GM18951 (cell line): ENCODE measurements around the gene C2CD4C.

Experiments used
- POLR2A ChIP-seq: IDR thresholded peaks from 4 replicates; pipeline ENCODE4 v1.6.1; 2011; ENCODE audit warnings: mild to moderate bottlenecking; ENCODE audit not compliant: insufficient read length, insufficient read depth; ENCODE audit errors: extremely low read depth
- in situ Hi-C: fragments of 300-500 bp; cut with MboI; formaldehyde crosslinking; loops from one replicate; pipeline ENCODE4 v1.12.0; 2022; ENCODE audit warnings: low sequenced_read_pairs, mixed read lengths, inconsistent platforms; ENCODE audit not compliant: unreplicated experiment

C2CD4C gene

DNA sequence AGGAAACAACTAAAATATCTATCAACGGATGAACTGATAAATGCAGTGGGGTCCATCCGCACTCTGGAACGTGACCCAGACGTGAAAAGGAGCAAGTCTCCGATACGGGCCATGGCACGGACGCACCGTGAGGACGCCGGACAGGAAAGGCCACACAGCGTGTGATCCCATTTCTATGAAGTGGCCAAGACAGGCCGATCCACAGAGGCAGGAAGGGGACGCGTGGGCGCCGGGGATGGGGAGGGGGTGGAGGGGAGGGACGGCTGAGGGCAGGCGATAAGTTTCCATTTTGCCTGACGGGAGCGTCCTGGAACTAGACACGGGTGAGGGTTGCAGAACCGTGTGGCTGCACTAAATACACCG lies 38.1 kb upstream of the C2CD4C start:
- TF ChIP-seq POLR2A, result no peak
- in situ Hi-C loops, result no loop called here

DNA sequence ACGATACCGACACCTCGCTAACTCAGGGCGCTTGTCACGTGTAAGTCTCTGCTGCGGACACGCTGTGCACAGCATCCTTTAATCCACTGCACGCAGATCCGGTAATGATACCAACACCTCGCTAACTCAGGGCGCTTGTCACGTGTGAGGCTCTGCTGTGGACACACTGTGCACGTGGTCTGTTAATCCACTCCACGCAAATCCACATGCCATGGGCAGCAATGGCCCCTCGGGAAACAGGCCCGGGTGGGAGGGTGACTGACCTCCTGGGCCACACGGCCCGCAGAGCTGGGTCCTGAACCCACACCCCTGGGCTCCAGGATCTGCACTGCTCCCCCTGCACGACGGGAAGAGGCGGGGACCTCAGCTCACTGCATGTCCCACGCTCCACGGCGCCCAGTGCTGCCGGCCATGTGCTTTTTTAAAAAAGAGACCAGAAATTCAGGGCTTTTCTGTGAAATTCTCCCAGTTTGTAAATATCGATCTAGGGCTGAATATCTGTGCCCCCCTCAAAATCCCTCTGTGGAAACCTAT lies 35.8 kb upstream of the C2CD4C start:
- in situ Hi-C loops, result no loop called here
- TF ChIP-seq POLR2A, result no peak

DNA sequence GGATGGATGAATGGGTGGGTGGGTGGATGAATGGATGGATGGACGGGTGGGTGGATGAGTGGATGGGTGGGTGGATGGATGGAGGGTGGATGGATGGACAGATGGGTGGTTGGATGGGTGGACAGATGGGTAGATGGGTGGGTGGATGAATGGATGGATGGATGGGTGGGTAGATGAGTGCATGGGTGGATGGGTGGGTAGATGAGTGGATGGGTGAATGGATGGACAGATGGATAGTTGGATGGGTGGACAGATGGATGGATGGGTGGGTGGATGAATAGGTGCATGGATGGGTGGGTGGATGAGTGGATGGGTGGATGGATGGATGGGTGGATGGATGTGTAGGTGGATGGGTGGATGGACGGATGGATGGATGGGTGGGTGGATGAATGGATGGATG lies 34.1 kb upstream of the C2CD4C start:
- in situ Hi-C loops, result no loop called here
- TF ChIP-seq POLR2A, result no peak

DNA sequence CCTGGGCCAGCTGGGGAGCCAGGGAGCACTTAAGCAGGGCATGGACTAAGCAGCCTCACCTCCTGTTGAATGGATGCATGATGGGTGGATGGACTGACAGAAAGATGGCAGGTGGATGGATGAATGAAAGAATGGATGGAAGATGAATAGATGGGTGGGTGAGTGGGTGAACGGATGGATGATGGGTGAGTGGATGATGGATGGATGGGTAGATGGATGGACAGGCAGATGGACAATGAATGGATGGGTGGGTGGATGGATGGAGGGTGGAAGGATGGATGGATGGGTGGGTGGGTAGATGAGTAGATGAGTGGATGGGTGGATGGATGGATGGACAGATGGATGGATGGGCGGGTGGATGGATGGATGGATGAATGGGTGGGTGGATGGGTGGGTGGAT lies 33.1 kb upstream of the C2CD4C start:
- TF ChIP-seq POLR2A, result no peak
- in situ Hi-C loops, result no loop called here

DNA sequence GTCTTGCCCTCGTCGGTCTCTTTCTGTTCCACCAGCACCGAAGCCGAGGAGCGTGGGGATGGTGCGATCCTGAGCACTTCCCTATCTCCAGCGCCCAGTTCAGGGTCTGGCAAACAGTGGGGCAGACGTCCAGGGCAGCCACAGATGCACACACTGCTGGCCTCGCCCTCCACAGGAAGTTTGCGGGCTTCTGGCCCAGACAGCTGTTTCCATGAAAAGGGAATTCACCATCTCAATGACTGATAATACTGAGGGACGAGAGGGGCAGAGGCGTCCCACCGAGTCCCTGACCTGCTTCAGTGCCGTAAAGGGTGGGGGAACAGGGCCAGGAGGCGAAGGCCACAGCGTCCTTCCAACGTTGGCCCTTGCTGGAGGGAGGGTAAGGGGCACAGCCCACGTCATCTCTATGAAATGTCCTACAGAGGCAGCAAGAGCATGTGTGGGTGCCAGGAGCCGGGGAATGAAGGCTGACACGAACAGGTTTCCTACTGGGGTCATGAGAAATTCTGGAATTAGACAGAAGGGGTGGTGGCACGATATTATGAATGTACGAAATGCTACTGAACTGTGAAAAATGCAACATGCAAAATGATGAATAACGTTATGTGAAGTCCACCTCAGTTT lies 32.4 kb upstream of the C2CD4C start:
- in situ Hi-C loops, result no loop called here
- no peak for TF ChIP-seq POLR2A

DNA sequence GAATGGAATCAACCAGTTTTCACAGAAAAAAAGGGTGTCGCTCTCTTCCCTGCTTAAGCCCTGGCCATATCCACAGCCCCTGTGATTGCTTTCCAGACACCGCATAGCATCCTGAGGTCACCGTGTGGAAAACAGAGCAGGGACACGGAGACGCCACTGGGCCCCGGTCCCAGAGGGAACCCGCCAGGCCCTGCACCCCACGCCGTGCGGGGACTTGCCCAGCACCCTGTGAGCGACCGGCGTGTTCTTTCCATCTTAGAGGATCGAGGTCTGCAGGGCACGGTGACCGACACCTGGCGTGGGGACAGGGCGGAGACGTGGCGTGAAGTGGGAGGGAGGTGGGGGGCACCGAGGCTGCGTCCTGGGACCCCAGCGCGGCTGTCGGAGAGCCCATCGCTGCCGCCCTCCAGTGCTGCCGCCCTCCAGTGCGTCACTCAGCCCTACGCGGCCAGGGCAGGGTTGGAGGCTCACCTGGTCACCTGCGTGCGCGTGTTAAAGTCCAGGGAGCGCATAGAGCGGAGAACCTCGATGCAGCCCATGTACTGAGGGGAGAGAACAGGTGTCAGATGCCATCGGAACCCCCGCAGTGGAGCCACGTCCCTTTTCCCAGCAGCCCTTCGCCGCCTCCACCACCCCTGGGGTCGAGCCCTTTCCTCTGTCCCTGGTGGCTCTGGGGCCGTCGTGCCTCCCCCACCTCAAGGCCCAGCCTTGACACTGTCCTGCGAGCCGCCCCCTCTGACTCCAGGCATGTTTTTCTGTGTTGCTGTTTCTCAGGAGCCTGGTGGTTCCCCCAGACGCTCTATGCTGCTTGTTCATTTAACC lies 31.7 kb upstream of the C2CD4C start:
- in situ Hi-C loops, result no loop called here

DNA sequence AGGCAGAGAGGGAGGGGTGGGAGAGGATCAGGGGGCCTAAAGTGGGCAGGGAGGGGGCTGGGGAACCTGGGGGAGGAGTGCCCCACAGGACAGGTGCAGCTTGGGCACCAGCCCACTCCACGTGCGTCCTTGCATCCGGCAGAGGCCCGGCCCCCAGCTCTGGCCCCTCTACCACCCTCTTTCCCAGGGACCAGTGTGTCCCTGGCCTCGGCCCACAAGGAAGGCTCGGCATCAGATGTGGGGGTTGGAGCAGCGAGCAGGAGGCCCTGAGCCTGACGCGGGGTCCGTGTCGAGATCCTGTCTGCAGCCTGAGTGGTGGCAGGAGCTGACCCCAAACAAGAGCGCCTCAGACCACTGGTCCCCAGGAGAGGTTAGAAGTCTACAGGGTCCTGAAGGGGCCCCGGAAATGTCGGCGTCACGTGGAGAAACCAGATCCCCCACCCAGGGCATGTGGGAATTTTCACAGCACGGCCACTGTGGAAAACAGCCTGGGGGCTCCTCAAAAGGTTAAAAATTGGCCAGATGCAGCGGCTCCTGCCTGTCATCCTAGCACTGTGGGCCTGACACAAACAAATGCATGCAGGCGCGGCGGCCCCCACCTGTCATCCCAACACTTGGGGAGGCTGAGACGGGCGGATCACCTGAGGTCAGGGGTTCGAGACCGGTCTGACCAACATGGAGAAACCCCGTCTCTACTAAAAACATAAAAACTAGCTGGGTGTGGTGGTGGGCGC lies 30.4 kb upstream of the C2CD4C start:
- in situ Hi-C loops, result no loop called here
- no peak for TF ChIP-seq POLR2A

More for the DNA sequence above, 31.7 kb upstream of the C2CD4C start:
- TF ChIP-seq POLR2A, result no peak

DNA sequence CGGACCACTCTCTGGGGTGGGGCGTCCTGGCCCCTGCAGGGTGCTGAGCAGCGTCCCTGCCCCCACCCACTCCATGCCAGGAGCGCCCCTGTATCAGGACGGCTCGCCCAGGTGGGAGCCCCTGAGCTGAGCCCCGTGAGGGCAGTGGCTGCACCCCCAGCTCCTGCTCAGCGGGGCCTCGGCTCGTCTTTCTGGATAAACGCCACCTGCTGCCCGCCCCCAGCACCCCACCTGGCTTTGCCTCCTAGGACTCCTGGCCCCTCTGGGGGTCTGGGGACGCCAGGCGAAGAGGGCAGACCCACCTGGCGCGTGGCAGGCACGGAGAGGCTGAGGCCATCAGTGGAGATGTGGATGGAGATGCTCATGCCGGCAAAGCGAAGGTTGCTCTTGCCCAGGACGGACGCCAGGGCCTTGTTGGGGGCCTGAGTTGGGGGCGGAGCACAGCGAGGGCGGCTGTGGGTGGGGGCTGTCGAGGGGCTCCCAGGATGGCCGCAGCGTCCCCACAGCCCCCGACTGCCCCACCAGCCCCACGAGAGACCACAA lies 29.5 kb upstream of the C2CD4C start:
- in situ Hi-C loops, result no loop called here
- TF ChIP-seq POLR2A, result no peak

DNA sequence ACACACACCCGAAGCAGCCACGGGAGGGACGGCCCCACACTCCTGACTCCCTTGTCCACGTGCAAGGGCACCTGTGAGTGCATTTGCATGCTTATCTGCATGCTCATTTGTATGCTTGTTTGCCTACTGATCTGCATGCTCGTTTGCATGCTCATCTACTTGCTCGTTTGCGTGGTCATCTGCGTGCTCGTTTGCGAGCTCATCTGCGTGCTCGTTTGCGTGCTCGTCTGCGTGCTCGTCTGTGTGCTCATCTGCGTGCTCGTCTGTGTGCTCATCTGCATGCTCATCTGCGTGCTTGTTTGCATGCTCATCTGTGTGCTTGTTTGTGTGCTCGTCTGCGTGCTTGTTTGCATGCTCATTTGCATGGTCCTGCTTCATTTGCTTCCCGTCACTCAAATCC lies 28.1 kb upstream of the C2CD4C start:
- in situ Hi-C loops, result no loop called here
- no peak for TF ChIP-seq POLR2A

DNA sequence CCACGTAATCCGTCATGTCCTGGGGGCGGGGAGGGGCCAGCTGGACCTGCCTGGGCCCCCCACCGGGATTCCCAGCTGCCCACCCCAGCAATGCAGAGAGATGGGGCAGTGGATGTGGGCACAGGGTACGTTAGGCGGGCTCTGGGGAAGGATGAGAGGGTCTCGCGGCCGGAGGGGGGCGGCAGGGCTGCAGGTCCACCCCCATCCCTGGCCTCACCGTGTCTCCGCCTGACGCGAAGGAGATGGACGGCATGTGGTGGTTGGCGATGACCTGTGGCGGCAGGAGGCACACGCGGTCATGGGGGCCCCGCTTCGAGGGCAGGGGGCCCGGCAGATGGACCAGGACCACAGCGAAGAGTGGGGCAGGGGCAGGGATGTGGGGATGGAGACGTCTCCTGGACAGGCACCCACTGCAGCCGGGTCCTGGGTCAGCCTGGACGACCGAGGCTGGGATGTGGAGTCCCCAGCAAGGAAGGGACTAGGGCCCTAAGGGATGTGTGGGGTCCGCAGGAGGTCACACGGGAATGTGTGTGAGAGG lies 27.5 kb upstream of the C2CD4C start:
- TF ChIP-seq POLR2A, result no peak
- in situ Hi-C loops, result no loop called here

DNA sequence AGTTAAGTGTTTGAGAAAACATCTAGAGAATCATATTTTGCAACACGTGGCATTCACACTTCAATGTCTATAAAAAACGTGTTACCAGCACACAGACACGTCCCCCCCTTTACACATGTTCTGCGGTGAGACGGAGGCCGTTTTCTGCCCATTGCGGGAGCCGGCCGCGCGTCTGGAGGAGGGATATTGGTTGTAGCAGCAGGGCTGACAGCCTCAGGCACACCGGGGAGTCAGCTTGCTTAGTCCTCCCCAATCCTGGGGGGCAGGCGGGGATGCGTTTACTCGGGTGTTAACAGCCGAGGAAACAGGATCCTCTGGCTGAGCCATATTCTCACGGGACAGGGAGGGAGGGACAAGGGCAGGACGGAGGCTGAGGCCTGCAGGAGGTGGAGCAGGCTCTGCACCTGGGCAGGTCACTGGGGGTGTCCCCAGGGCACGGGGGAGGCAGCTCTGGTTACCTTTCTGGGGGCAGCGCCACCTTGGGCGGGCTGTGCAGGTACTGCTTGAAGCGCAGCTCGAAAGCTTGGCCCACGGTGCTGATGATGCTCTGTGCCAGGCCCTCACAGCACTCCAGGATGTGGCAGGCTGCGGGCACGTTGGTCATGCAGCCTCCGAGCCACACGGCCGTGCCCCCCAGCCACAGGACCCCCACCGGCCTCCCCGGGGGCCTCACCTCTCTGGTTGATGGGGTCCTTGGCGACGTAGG lies 26.9 kb upstream of the C2CD4C start:
- TF ChIP-seq POLR2A, result no peak
- in situ Hi-C loops, result no loop called here

DNA sequence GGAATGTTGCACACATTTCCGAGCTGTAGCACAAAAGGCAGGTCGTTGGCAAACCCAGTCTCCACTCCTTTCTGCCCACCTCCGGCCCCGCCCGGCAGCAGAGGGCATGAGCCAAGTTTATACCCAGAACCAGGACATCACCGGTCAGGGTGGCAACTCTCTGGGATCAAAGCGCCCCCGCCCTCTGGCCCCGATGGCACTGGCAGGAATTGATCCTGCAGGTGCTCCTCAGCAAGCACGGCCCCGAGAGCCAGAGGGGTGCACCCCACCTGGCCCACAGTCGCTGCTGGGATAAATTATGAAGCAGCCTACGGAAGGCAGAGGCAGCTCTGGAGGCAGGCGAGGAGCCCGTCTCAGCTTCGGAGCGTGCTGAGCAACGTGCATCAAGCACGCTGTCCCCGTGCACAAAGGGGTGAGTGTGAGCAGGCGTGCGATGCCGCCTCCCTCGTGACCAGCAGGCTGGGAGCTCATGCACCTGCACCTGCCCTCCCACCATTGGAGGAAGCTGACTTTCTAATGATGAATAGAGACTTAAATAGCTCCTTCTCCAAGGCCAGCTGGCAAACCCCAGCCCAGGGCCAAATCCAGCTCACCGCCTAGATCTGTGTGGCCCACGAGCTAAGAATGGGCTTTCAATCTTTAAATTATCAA lies 26.2 kb upstream of the C2CD4C start:
- in situ Hi-C loops, result no loop called here
- TF ChIP-seq POLR2A, result no peak
